Measurements from ENCODE around the gene HMGB2. TPM values are rescaled to one million over a fixed set of nuclear protein-coding genes. Genes with fewer than 3 reads are reported as not detected.

HMGB2 gene
- total RNA-seq, 1 experiment from 2014 or later, result 183 TPM

GRCh38 chr4:173379929-173380328 lies 45.8 kb upstream of the HMGB2 start:
- Histone ChIP-seq H3K27me3 (ENCODE audit: control insufficient read depth, insufficient read depth, low read length) (no peaks in the 10 kb centered on the region), H3K4me3 (ENCODE audit: low read depth in 2 of 2, low read length in 2 of 2) (no peak overlapping the region), H3K36me3 (ENCODE audit: control insufficient read depth, insufficient read depth, low read length) (peaks cover 5% of the 10 kb centered on the region; the same call in 1 of the 2 replicates), H3K27ac (ENCODE audit: low read length) (no peak overlapping the region), H3K4me1 (ENCODE audit: control insufficient read depth, insufficient read depth, low read length) (no peaks in the 10 kb centered on the region), H3K9me3 (ENCODE audit: control insufficient read depth, insufficient read depth, low read depth, low read length) (no peaks in the 10 kb centered on the region)
- ATAC-seq (no peak), DNase-seq (ENCODE audit: low read depth, low spot score) (no peak)
- CTCF ChIA-PET, result no interaction called here
- POLR2A ChIA-PET, result no interaction called here
- no TSS peak for BruUV-seq (replicated peaks)
- in situ Hi-C loops (cut with HindIII; ENCODE audit: low pct_unique_long_range_greater_than_20kb, low sequenced_read_pairs), result no loop called here
- TF ChIP-seq SIN3A (IDR thresholded peaks at IDR 0.05; ENCODE audit: borderline replicate concordance, insufficient read depth, low read depth, low read length), result no peak
- TF ChIP-seq POLR2AphosphoS5 (IDR thresholded peaks at IDR 0.05; ENCODE audit: low read depth, low read length), result no peak
- TF ChIP-seq REST (IDR thresholded peaks at IDR 0.05; ENCODE audit: insufficient read depth in 1 of 2, low read depth in 2 of 2, low read length in 1 of 2), result no peak
- TF ChIP-seq TCF7L2 (IDR thresholded peaks at IDR 0.05; ENCODE audit: low read depth, low read length), result no peak
- no peak for TF ChIP-seq CTCF (IDR thresholded peaks at IDR 0.05)
- intact Hi-C loops (cut with micrococcal nuclease; ENCODE audit: unreplicated experiment), result no loop called here

GRCh38 chr4:173374588-173374987 lies 40.4 kb upstream of the HMGB2 start:
- TF ChIP-seq REST (IDR thresholded peaks at IDR 0.05; ENCODE audit: insufficient read depth in 1 of 2, low read depth in 2 of 2, low read length in 1 of 2), result no peak
- TF ChIP-seq POLR2AphosphoS5 (IDR thresholded peaks at IDR 0.05; ENCODE audit: low read depth, low read length), result no peak
- TF ChIP-seq CTCF (IDR thresholded peaks at IDR 0.05), result no peak
- TF ChIP-seq SIN3A (IDR thresholded peaks at IDR 0.05; ENCODE audit: borderline replicate concordance, insufficient read depth, low read depth, low read length), result no peak
- TF ChIP-seq TCF7L2 (IDR thresholded peaks at IDR 0.05; ENCODE audit: low read depth, low read length), result no peak
- intact Hi-C loops (cut with micrococcal nuclease; ENCODE audit: unreplicated experiment) (loop anchor here (5.0 kb wide), 1 partner anchor 43 kb away; no protein-coding TSS in a partner anchor), in situ Hi-C loops (cut with HindIII; ENCODE audit: low pct_unique_long_range_greater_than_20kb, low sequenced_read_pairs) (no loop called here)
- ChIA-PET CTCF (no interaction called here), POLR2A (no interaction called here)
- H3K27ac ChIP-seq (ENCODE audit: low read length), result no peak overlapping the region
- BruUV-seq (replicated peaks), result no TSS peak
- no peaks in the 10 kb centered on the region for H3K27me3 ChIP-seq (ENCODE audit: control insufficient read depth, insufficient read depth, low read length)
- H3K36me3 ChIP-seq (ENCODE audit: control insufficient read depth, insufficient read depth, low read length), result peaks cover 10% of the 10 kb centered on the region
- no peaks in the 10 kb centered on the region for H3K9me3 ChIP-seq (ENCODE audit: control insufficient read depth, insufficient read depth, low read depth, low read length)
- ATAC-seq (no peak), DNase-seq (ENCODE audit: low read depth, low spot score) (no peak)
- no peak overlapping the region for H3K4me3 ChIP-seq (ENCODE audit: low read depth in 2 of 2, low read length in 2 of 2)
- H3K4me1 ChIP-seq (ENCODE audit: control insufficient read depth, insufficient read depth, low read length), result no peaks in the 10 kb centered on the region

All from Panc1 (cell line).